ENCODE results near the gene LOC128125822.
"Not testable (repeated sequence)": the region's sequence is repeated elsewhere in the genome, so short reads cannot be mapped to it uniquely, and the experiment has no call there.

Gene LOC128125822

GRCh38 chr6:63584125-63584514 is 11.8 kb downstream of the LOC128125822 start:
- no peaks in the 10 kb centered on the region for H3K9me3 ChIP-seq (ENCODE audit: low read length)
- DNase-seq (no peak), ATAC-seq (no peak)
- H3K4me3 ChIP-seq (ENCODE audit: low read length): no peak overlapping the region
- CTCF ChIA-PET: interaction anchor here (0.7 kb wide), 1 partner anchor 180 kb away, joined by 3 read pairs; no protein-coding TSS in a partner anchor
- H3K9me2 ChIP-seq (replicated peaks; ENCODE audit: low read length): no peaks in the 10 kb centered on the region
- H3K4me1 ChIP-seq (ENCODE audit: insufficient read depth, low read length): no peaks in the 10 kb centered on the region
- peaks cover 23% of the 10 kb centered on the region; the same call in 1 of the 2 replicates for H4K20me1 ChIP-seq (ENCODE audit: low read length)
- no TSS peak for BruUV-seq (replicated peaks)
- H3K27me3 ChIP-seq (ENCODE audit: low read length): no peaks in the 10 kb centered on the region
- POLR2A ChIA-PET (ENCODE audit: unreplicated experiment): no interaction called here
- H3F3A ChIP-seq (ENCODE audit: low read length, unreplicated experiment): peaks cover 7% of the 10 kb centered on the region
- TF ChIP-seq EZH2phosphoT487 (IDR thresholded peaks at IDR 0.05; ENCODE audit: borderline replicate concordance, low read length): no peak
- no peak for TF ChIP-seq EZH2 (IDR thresholded peaks at IDR 0.05; ENCODE audit: low read length, unreplicated experiment)
- no peak for TF ChIP-seq CTCF (conservative IDR thresholded peaks at IDR 0.05; ENCODE audit: low read depth, low read length)
- no peaks in the 10 kb centered on the region for H3K79me2 ChIP-seq (ENCODE audit: low read length)
- no peak overlapping the region for H2AFZ ChIP-seq (ENCODE audit: low read length)
- peaks cover 32% of the 10 kb centered on the region for H3K36me3 ChIP-seq (ENCODE audit: low read depth, low read length)
- no peak overlapping the region for H3K4me2 ChIP-seq (ENCODE audit: low read length)
- H3K27ac ChIP-seq (ENCODE audit: low read length): no peak overlapping the region
- no peak overlapping the region for H3K9ac ChIP-seq (ENCODE audit: low read length)
- intact Hi-C loops (cut with micrococcal nuclease): no loop called here

GRCh38 chr6:63584566-63584965 is 12.3 kb downstream of the LOC128125822 start:
- H3K4me3 ChIP-seq (ENCODE audit: low read length): no peak overlapping the region
- DNase-seq (no peak), ATAC-seq (no peak)
- TF ChIP-seq EZH2phosphoT487 (IDR thresholded peaks at IDR 0.05; ENCODE audit: borderline replicate concordance, low read length): no peak
- no peak for TF ChIP-seq EZH2 (IDR thresholded peaks at IDR 0.05; ENCODE audit: low read length, unreplicated experiment)
- no peak for TF ChIP-seq CTCF (conservative IDR thresholded peaks at IDR 0.05; ENCODE audit: low read depth, low read length)
- H3K4me1 ChIP-seq (ENCODE audit: insufficient read depth, low read length): no peaks in the 10 kb centered on the region
- H3K9me3 ChIP-seq (ENCODE audit: low read length): no peaks in the 10 kb centered on the region
- H3K4me2 ChIP-seq (ENCODE audit: low read length): no peak overlapping the region
- ChIA-PET CTCF (interaction anchor here (0.7 kb wide), 1 partner anchor 180 kb away, joined by 3 read pairs; no protein-coding TSS in a partner anchor), POLR2A (ENCODE audit: unreplicated experiment) (interaction anchor here (0.6 kb wide), 1 partner anchor 51 kb away, joined by 27 read pairs; no protein-coding TSS in a partner anchor)
- no TSS peak for BruUV-seq (replicated peaks)
- H3K27ac ChIP-seq (ENCODE audit: low read length): no peak overlapping the region
- H3K9ac ChIP-seq (ENCODE audit: low read length): no peak overlapping the region
- no peaks in the 10 kb centered on the region for H3K27me3 ChIP-seq (ENCODE audit: low read length)
- intact Hi-C loops (cut with micrococcal nuclease): no loop called here
- H3K9me2 ChIP-seq (replicated peaks; ENCODE audit: low read length): no peaks in the 10 kb centered on the region
- no peak overlapping the region for H2AFZ ChIP-seq (ENCODE audit: low read length)
- peaks cover 28% of the 10 kb centered on the region for H3K36me3 ChIP-seq (ENCODE audit: low read depth, low read length)
- peaks cover 7% of the 10 kb centered on the region for H3F3A ChIP-seq (ENCODE audit: low read length, unreplicated experiment)
- no peaks in the 10 kb centered on the region for H3K79me2 ChIP-seq (ENCODE audit: low read length)
- peaks cover 19% of the 10 kb centered on the region; the same call in 1 of the 2 replicates for H4K20me1 ChIP-seq (ENCODE audit: low read length)

- POLR2A ChIA-PET (ENCODE audit: unreplicated experiment); H3K4me1 ChIP-seq (ENCODE audit: insufficient read depth, low read length); H3F3A ChIP-seq (ENCODE audit: low read length, unreplicated experiment): not testable (repeated sequence)
Observed at GRCh38 chr6:63585652-63586051, 13.4 kb downstream of the LOC128125822 start.

More at GRCh38 chr6:63585652-63586051, 13.4 kb downstream of the LOC128125822 start:
- H3K4me2 ChIP-seq (ENCODE audit: low read length); intact Hi-C loops (cut with micrococcal nuclease); H3K9me3 ChIP-seq (ENCODE audit: low read length); H2AFZ ChIP-seq (ENCODE audit: low read length); CTCF ChIA-PET; H3K27me3 ChIP-seq (ENCODE audit: low read length); DNase-seq; BruUV-seq (replicated peaks); H3K79me2 ChIP-seq (ENCODE audit: low read length); ATAC-seq; H3K4me3 ChIP-seq (ENCODE audit: low read length); H3K27ac ChIP-seq (ENCODE audit: low read length); H3K9ac ChIP-seq (ENCODE audit: low read length); H4K20me1 ChIP-seq (ENCODE audit: low read length); H3K9me2 ChIP-seq (replicated peaks; ENCODE audit: low read length): not testable (repeated sequence)
- peaks cover 17% of the 10 kb centered on the region; the same call in 1 of the 2 replicates for H3K36me3 ChIP-seq (ENCODE audit: low read depth, low read length)

Data from PC-3 (cell line).